Measurements from ENCODE around the gene CRELD1.

The CRELD1 gene

GRCh38 chr3:9915254-9916141, 18.1 kb upstream of the CRELD1 start:
- Histone ChIP-seq H3K4me3 (ENCODE audit: insufficient read depth, low read depth, low read length, poor library complexity, severe bottlenecking) (peak overlapping the region; percentile 63), H3K36me3 (ENCODE audit: control insufficient read depth, insufficient read depth, low read length) (no peaks in the 10 kb centered on the region), H3K27ac (ENCODE audit: insufficient read depth, low read length, poor library complexity, severe bottlenecking) (no peak overlapping the region), H3K9me3 (ENCODE audit: control insufficient read depth, low read length) (no peaks in the 10 kb centered on the region), H3K27me3 (replicated peaks; ENCODE audit: control insufficient read depth, insufficient read depth, low read length, poor library complexity, severe bottlenecking) (no peaks in the 10 kb centered on the region), H3K4me1 (ENCODE audit: control insufficient read depth, insufficient read depth, low read length, poor library complexity, severe bottlenecking) (peaks cover 9% of the 10 kb centered on the region)
- DNase-seq: no peak

- Histone ChIP-seq H3K36me3 (ENCODE audit: control insufficient read depth, insufficient read depth, low read length) (no peaks in the 10 kb centered on the region), H3K9me3 (ENCODE audit: control insufficient read depth, low read length) (no peaks in the 10 kb centered on the region), H3K27me3 (replicated peaks; ENCODE audit: control insufficient read depth, insufficient read depth, low read length, poor library complexity, severe bottlenecking) (no peaks in the 10 kb centered on the region), H3K27ac (ENCODE audit: insufficient read depth, low read length, poor library complexity, severe bottlenecking) (no peak overlapping the region), H3K4me3 (ENCODE audit: insufficient read depth, low read depth, low read length, poor library complexity, severe bottlenecking) (no peak overlapping the region), H3K4me1 (ENCODE audit: control insufficient read depth, insufficient read depth, low read length, poor library complexity, severe bottlenecking) (peaks cover 9% of the 10 kb centered on the region)
- no peak for DNase-seq
Measured at GRCh38 chr3:9916346-9916733, 17.3 kb upstream of the CRELD1 start.

GRCh38 chr3:9916734-9917680, 16.6 kb upstream of the CRELD1 start, which contains the start of gene IL17RC:
Gene IL17RC, plus strand, starts transcription at chr3:9917098. Its CDS starts 218 bp downstream, at chr3:9917316.
- Histone ChIP-seq H3K27me3 (replicated peaks; ENCODE audit: control insufficient read depth, insufficient read depth, low read length, poor library complexity, severe bottlenecking) (no peaks in the 10 kb centered on the region), H3K9me3 (ENCODE audit: control insufficient read depth, low read length) (no peaks in the 10 kb centered on the region), H3K4me3 (ENCODE audit: insufficient read depth, low read depth, low read length, poor library complexity, severe bottlenecking) (peak within 1 kb of the TSS; percentile 63), H3K36me3 (ENCODE audit: control insufficient read depth, insufficient read depth, low read length) (no peaks in the 10 kb centered on the region), H3K27ac (ENCODE audit: insufficient read depth, low read length, poor library complexity, severe bottlenecking) (no peak within 1 kb of the TSS), H3K4me1 (ENCODE audit: control insufficient read depth, insufficient read depth, low read length, poor library complexity, severe bottlenecking) (peaks cover 9% of the 10 kb centered on the region)
- DNase-seq: no peak

GRCh38 chr3:9917820-9918219, 15.8 kb upstream of the CRELD1 start:
- no peaks in the 10 kb centered on the region for H3K27me3 ChIP-seq (replicated peaks; ENCODE audit: control insufficient read depth, insufficient read depth, low read length, poor library complexity, severe bottlenecking)
- no peaks in the 10 kb centered on the region for H3K9me3 ChIP-seq (ENCODE audit: control insufficient read depth, low read length)
- H3K36me3 ChIP-seq (ENCODE audit: control insufficient read depth, insufficient read depth, low read length): no peaks in the 10 kb centered on the region
- DNase-seq: no peak
- no peak overlapping the region for H3K4me3 ChIP-seq (ENCODE audit: insufficient read depth, low read depth, low read length, poor library complexity, severe bottlenecking)
- peaks cover 4% of the 10 kb centered on the region for H3K4me1 ChIP-seq (ENCODE audit: control insufficient read depth, insufficient read depth, low read length, poor library complexity, severe bottlenecking)
- H3K27ac ChIP-seq (ENCODE audit: insufficient read depth, low read length, poor library complexity, severe bottlenecking): no peak overlapping the region

- Histone ChIP-seq H3K4me1 (ENCODE audit: control insufficient read depth, insufficient read depth, low read length, poor library complexity, severe bottlenecking) (peaks cover 4% of the 10 kb centered on the region), H3K9me3 (ENCODE audit: control insufficient read depth, low read length) (no peaks in the 10 kb centered on the region), H3K27ac (ENCODE audit: insufficient read depth, low read length, poor library complexity, severe bottlenecking) (no peak overlapping the region), H3K27me3 (replicated peaks; ENCODE audit: control insufficient read depth, insufficient read depth, low read length, poor library complexity, severe bottlenecking) (no peaks in the 10 kb centered on the region), H3K4me3 (ENCODE audit: insufficient read depth, low read depth, low read length, poor library complexity, severe bottlenecking) (no peak overlapping the region), H3K36me3 (ENCODE audit: control insufficient read depth, insufficient read depth, low read length) (no peaks in the 10 kb centered on the region)
- no peak for DNase-seq
Measured at GRCh38 chr3:9918261-9919038, 15.2 kb upstream of the CRELD1 start.

- H3K4me3 ChIP-seq (ENCODE audit: insufficient read depth, low read depth, low read length, poor library complexity, severe bottlenecking): no peak overlapping the region
- no peaks in the 10 kb centered on the region for H3K9me3 ChIP-seq (ENCODE audit: control insufficient read depth, low read length)
- H3K27me3 ChIP-seq (replicated peaks; ENCODE audit: control insufficient read depth, insufficient read depth, low read length, poor library complexity, severe bottlenecking): no peaks in the 10 kb centered on the region
- H3K27ac ChIP-seq (ENCODE audit: insufficient read depth, low read length, poor library complexity, severe bottlenecking): no peak overlapping the region
- H3K4me1 ChIP-seq (ENCODE audit: control insufficient read depth, insufficient read depth, low read length, poor library complexity, severe bottlenecking): peaks cover 11% of the 10 kb centered on the region
- DNase-seq: no peak
- no peaks in the 10 kb centered on the region for H3K36me3 ChIP-seq (ENCODE audit: control insufficient read depth, insufficient read depth, low read length)
Measured at GRCh38 chr3:9928158-9928557, 5.5 kb upstream of the CRELD1 start.

GRCh38 chr3:9930804-9931418, 2.7 kb upstream of the CRELD1 start:
- H3K27me3 ChIP-seq (replicated peaks; ENCODE audit: control insufficient read depth, insufficient read depth, low read length, poor library complexity, severe bottlenecking): no peaks in the 10 kb centered on the region
- H3K27ac ChIP-seq (ENCODE audit: insufficient read depth, low read length, poor library complexity, severe bottlenecking): no peak overlapping the region
- no peaks in the 10 kb centered on the region for H3K36me3 ChIP-seq (ENCODE audit: control insufficient read depth, insufficient read depth, low read length)
- no peak overlapping the region for H3K4me3 ChIP-seq (ENCODE audit: insufficient read depth, low read depth, low read length, poor library complexity, severe bottlenecking)
- H3K4me1 ChIP-seq (ENCODE audit: control insufficient read depth, insufficient read depth, low read length, poor library complexity, severe bottlenecking): peaks cover 33% of the 10 kb centered on the region
- DNase-seq: no peak
- no peaks in the 10 kb centered on the region for H3K9me3 ChIP-seq (ENCODE audit: control insufficient read depth, low read length)

GRCh38 chr3:9932535-9932842, 1.1 kb upstream of the CRELD1 start:
- Histone ChIP-seq H3K27me3 (replicated peaks; ENCODE audit: control insufficient read depth, insufficient read depth, low read length, poor library complexity, severe bottlenecking) (no peaks in the 10 kb centered on the region), H3K9me3 (ENCODE audit: control insufficient read depth, low read length) (no peaks in the 10 kb centered on the region), H3K36me3 (ENCODE audit: control insufficient read depth, insufficient read depth, low read length) (peaks cover 9% of the 10 kb centered on the region), H3K27ac (ENCODE audit: insufficient read depth, low read length, poor library complexity, severe bottlenecking) (peak overlapping the region; percentile 96), H3K4me1 (ENCODE audit: control insufficient read depth, insufficient read depth, low read length, poor library complexity, severe bottlenecking) (peaks cover 33% of the 10 kb centered on the region), H3K4me3 (ENCODE audit: insufficient read depth, low read depth, low read length, poor library complexity, severe bottlenecking) (peak overlapping the region; percentile 62)
- DNase-seq: no peak

- Histone ChIP-seq H3K4me3 (ENCODE audit: insufficient read depth, low read depth, low read length, poor library complexity, severe bottlenecking) (peak overlapping the region; percentile 62), H3K9me3 (ENCODE audit: control insufficient read depth, low read length) (no peaks in the 10 kb centered on the region), H3K4me1 (ENCODE audit: control insufficient read depth, insufficient read depth, low read length, poor library complexity, severe bottlenecking) (peaks cover 33% of the 10 kb centered on the region), H3K27me3 (replicated peaks; ENCODE audit: control insufficient read depth, insufficient read depth, low read length, poor library complexity, severe bottlenecking) (no peaks in the 10 kb centered on the region), H3K36me3 (ENCODE audit: control insufficient read depth, insufficient read depth, low read length) (peaks cover 13% of the 10 kb centered on the region), H3K27ac (ENCODE audit: insufficient read depth, low read length, poor library complexity, severe bottlenecking) (peak overlapping the region; percentile 96)
- peak; percentile 75 to 81 (median 78) for DNase-seq
Measured at GRCh38 chr3:9932843-9933560, 632 bp upstream of the CRELD1 start.

Data from effector memory CD4-positive, alpha-beta T cell (primary cell).